Liver (tissue), 9 donors: Measurements from ENCODE around the gene KRTAP2-1. TPM values are rescaled to one million over a fixed set of nuclear protein-coding genes. Genes with fewer than 3 reads are reported as not detected.

ENCODE experiments used
- DNase-seq: peaks from one replicate; pipeline ENCODE4 v3.0.0-alpha.2; 2017; ENCODE audit warnings: low spot score
- H3K27ac ChIP-seq, 2 donors: one replicate each; pipeline ENCODE4 v1.7.0; 2013; ENCODE audit warnings: inconsistent platforms in 2 of 2, low read length in 2 of 2, control low read depth in 1 of 2, low read depth in 1 of 2, mild to moderate bottlenecking in 1 of 2
- H3K27me3 ChIP-seq, 4 donors: one replicate each; pipeline versions ENCODE4 v1.6.1 to v1.7.0; 2013; ENCODE audit warnings: low read length in 3 of 4, inconsistent platforms in 1 of 4, mild to moderate bottlenecking in 1 of 4, moderate library complexity in 1 of 4; ENCODE audit not compliant: control insufficient read depth in 4 of 4, insufficient read depth in 4 of 4
- H3K36me3 ChIP-seq, 4 donors: one replicate each; pipeline versions ENCODE4 v1.6.1 to v1.7.0; 2013; ENCODE audit warnings: low read length in 3 of 4, mild to moderate bottlenecking in 3 of 4, low read depth in 1 of 4, moderate library complexity in 1 of 4; ENCODE audit not compliant: control insufficient read depth in 4 of 4, insufficient read depth in 3 of 4
- H3K4me1 ChIP-seq, 4 donors: one replicate each; pipeline versions ENCODE4 v1.6.1 to v1.7.0; 2013; ENCODE audit warnings: low read length in 3 of 4, mild to moderate bottlenecking in 3 of 4, moderate library complexity in 1 of 4; ENCODE audit not compliant: control insufficient read depth in 4 of 4, insufficient read depth in 4 of 4
- H3K4me3 ChIP-seq, 3 donors: one replicate each; pipeline versions ENCODE4 v1.6.1 to v1.7.0; 2013; ENCODE audit warnings: low read length in 3 of 3, control low read depth in 1 of 3, low read depth in 1 of 3, mild to moderate bottlenecking in 1 of 3
- H3K9ac ChIP-seq, 2 donors: one replicate each; pipeline ENCODE4 v1.7.0; 2013; ENCODE audit warnings: low read length in 2 of 2, mild to moderate bottlenecking in 2 of 2, moderate library complexity in 2 of 2, control low read depth in 1 of 2, low read depth in 1 of 2
- H3K9me3 ChIP-seq, 4 donors: one replicate each; pipeline versions ENCODE4 v1.6.1 to v1.7.0; 2013; ENCODE audit warnings: low read length in 3 of 4; ENCODE audit not compliant: control insufficient read depth in 4 of 4
- ATF3 ChIP-seq: IDR thresholded peaks from 2 replicates; pipeline ENCODE4 v1.6.1; 2016; ENCODE audit warnings: antibody characterized with exemption
- CTCF ChIP-seq: fragments of 150-350 bp; IDR thresholded peaks from 2 replicates; pipeline ENCODE4 v1.5.1; 2017; ENCODE audit warnings: improper control_type of control experiment, low read depth, low read length; ENCODE audit not compliant: missing input control
- EGR1 ChIP-seq, 2 donors: IDR thresholded peaks; 2 replicates each; pipeline ENCODE4 v1.6.1; 2016 to 2018; ENCODE audit warnings: antibody characterized with exemption in 2 of 2, low read depth in 2 of 2
- FOXA1 ChIP-seq: IDR thresholded peaks from 2 replicates; pipeline ENCODE4 v1.6.1; 2016; ENCODE audit warnings: antibody characterized with exemption
- FOXA2 ChIP-seq: IDR thresholded peaks from 2 replicates; pipeline ENCODE4 v1.6.1; 2016; ENCODE audit warnings: antibody characterized with exemption
- GABPA ChIP-seq, 2 donors: IDR thresholded peaks in 1 of 2; conservative IDR thresholded peaks in 1 of 2; 2 replicates each; pipeline ENCODE4 v1.6.1; 2016; ENCODE audit warnings: antibody characterized with exemption in 2 of 2, mild to moderate bottlenecking in 1 of 2, moderate library complexity in 1 of 2
- HNF4A ChIP-seq, 2 donors: conservative IDR thresholded peaks; 2 replicates each; pipeline ENCODE4 v1.6.1; 2016; ENCODE audit warnings: antibody characterized with exemption in 2 of 2, mild to moderate bottlenecking in 2 of 2
- JUND ChIP-seq, 2 donors: IDR thresholded peaks; 2 replicates each; pipeline ENCODE4 v1.6.1; 2016; ENCODE audit warnings: antibody characterized with exemption in 2 of 2
- MAX ChIP-seq: IDR thresholded peaks from 2 replicates; pipeline ENCODE4 v1.6.1; 2016; ENCODE audit warnings: antibody characterized with exemption
- NR2F2 ChIP-seq: IDR thresholded peaks from 2 replicates; pipeline ENCODE4 v1.6.1; 2016; ENCODE audit warnings: antibody characterized with exemption
- RAD21 ChIP-seq, 2 donors: IDR thresholded peaks; 2 replicates each; pipeline ENCODE4 v1.6.1; 2016; ENCODE audit warnings: antibody characterized with exemption in 2 of 2, mild to moderate bottlenecking in 2 of 2
- RXRA ChIP-seq, 2 donors: IDR thresholded peaks; 2 replicates each; pipeline ENCODE4 v1.6.1; 2017 to 2018; ENCODE audit warnings: antibody characterized with exemption in 2 of 2, mild to moderate bottlenecking in 1 of 2
- SP1 ChIP-seq: IDR thresholded peaks from 2 replicates; pipeline ENCODE4 v1.6.1; 2018; ENCODE audit warnings: antibody characterized with exemption, mild to moderate bottlenecking
- TAF1 ChIP-seq: conservative IDR thresholded peaks from 2 replicates; pipeline ENCODE4 v1.6.1; 2016; ENCODE audit warnings: antibody characterized with exemption, mild to moderate bottlenecking
- YY1 ChIP-seq: IDR thresholded peaks from 2 replicates; pipeline ENCODE4 v1.6.1; 2016; ENCODE audit warnings: antibody characterized with exemption, mild to moderate bottlenecking
- ZBTB33 ChIP-seq: IDR thresholded peaks from 2 replicates; pipeline ENCODE4 v1.6.1; 2016; ENCODE audit warnings: antibody characterized with exemption
- WGBS: extraction: QIAGEN DNeasy Blood & Tissue Kit; methylation state at CpG from one replicate; pipeline ENCODE4 v1.1.7; 2013; 5-methylcytosine and 5-hydroxymethylcytosine counted together
- polyA plus RNA-seq, 2 donors: library from polyadenylated mRNA; stranded (reverse) in 1 of 2; unstranded in 1 of 2; fragments of 200-250 nt in 1 of 2; fragments of >200 nt in 1 of 2; fragmentation: Nextera tagmentation in 1 of 2; extraction: Ambion mirVana in 1 of 2; gene quantifications; one replicate each; pipeline versions ENCODE4 v1.2.1 to v1.2.3, GENCODE V29; 2013 to 2015
- total RNA-seq, 2 donors: library from RNA; depleted of rRNA; stranded (reverse); fragments of >200 nt; gene quantifications; one replicate each; pipeline ENCODE4 v1.2.3, GENCODE V29; 2014
- donor health status: healthy.
- donor health status: healthy.
- donor health status: healthy.
- donor health status: healthy.
- donor health status: healthy.

KRTAP2-1 gene
- total and polyA plus RNA-seq, 4 donors = not detected

- no peak overlapping the region for H3K27ac ChIP-seq
- H3K27me3 ChIP-seq = peaks cover 0 to 4% (median under 1%) of the 10 kb centered on the region in 4 donors
- H3K9me3 ChIP-seq = no peaks in the 10 kb centered on the region
- no peak overlapping the region for H3K4me3 ChIP-seq
- H3K9ac ChIP-seq = no peak overlapping the region
- no peaks in the 10 kb centered on the region for H3K4me1 ChIP-seq
- no peaks in the 10 kb centered on the region for H3K36me3 ChIP-seq
- 45% methylated on average over 4 of the region's 4 CpGs for WGBS
- no peak for TF ChIP-seq FOXA1
- TF ChIP-seq ZBTB33 = no peak
- TF ChIP-seq NR2F2 = no peak
- no peak for TF ChIP-seq GABPA (IDR thresholded peaks at IDR 0.05 in 1 of 2, conservative IDR thresholded peaks at IDR 0.05 in 1 of 2)
- no peak for TF ChIP-seq CTCF
- no peak for TF ChIP-seq MAX
- no peak for TF ChIP-seq ATF3
- no peak for TF ChIP-seq HNF4A (conservative IDR thresholded peaks at IDR 0.05)
- no peak for TF ChIP-seq EGR1 (IDR thresholded peaks at IDR 0.05; ENCODE audit: low read depth in 2 of 2)
- no peak for TF ChIP-seq TAF1
- no peak for TF ChIP-seq SP1
- TF ChIP-seq RXRA (IDR thresholded peaks at IDR 0.05) = no peak
- DNase-seq = no peak
Observed at GRCh38 chr17:41082626-41083025, 35.5 kb upstream of the KRTAP2-1 start.

- DNase-seq = no peak
- H3K27ac ChIP-seq = no peak overlapping the region
- no peak overlapping the region for H3K4me3 ChIP-seq
- H3K9me3 ChIP-seq = peaks cover 0 to 2% (median 0%) of the 10 kb centered on the region in 4 donors
- no peak overlapping the region for H3K9ac ChIP-seq
- H3K36me3 ChIP-seq = no peaks in the 10 kb centered on the region
- TF ChIP-seq JUND (IDR thresholded peaks at IDR 0.05) = no peak
- no peak for TF ChIP-seq RXRA (IDR thresholded peaks at IDR 0.05)
- TF ChIP-seq FOXA2 = no peak
- no peak for TF ChIP-seq YY1
- TF ChIP-seq SP1 = no peak
- TF ChIP-seq HNF4A (conservative IDR thresholded peaks at IDR 0.05) = no peak
- no peak for TF ChIP-seq RAD21 (IDR thresholded peaks at IDR 0.05)
- no peak for TF ChIP-seq ATF3
- TF ChIP-seq ZBTB33 = no peak
- no peak for TF ChIP-seq MAX
- TF ChIP-seq EGR1 (IDR thresholded peaks at IDR 0.05; ENCODE audit: low read depth in 2 of 2) = no peak
- no peak for TF ChIP-seq GABPA (IDR thresholded peaks at IDR 0.05 in 1 of 2, conservative IDR thresholded peaks at IDR 0.05 in 1 of 2)
- TF ChIP-seq FOXA1 = no peak
- no peak for TF ChIP-seq NR2F2
- no peaks in the 10 kb centered on the region for H3K4me1 ChIP-seq
- peaks cover 0 to 4% (median under 1%) of the 10 kb centered on the region in 4 donors for H3K27me3 ChIP-seq
Observed at GRCh38 chr17:41076788-41077187, 29.7 kb upstream of the KRTAP2-1 start.
